Activated T-helper 2 cell treated with anti-CD3 and anti-CD28 coated beads, Interferon-gamma antibody, Interleukin-2, Interleukin-4, amounts not matched to agents 10 μg/mL and 5 μg/mL and 100 μg/mL, durations not matched to agents 14 hours and 24 hours and 36 hours (primary cell): ENCODE measurements around the gene ADAT2. TPM values are rescaled to one million over a fixed set of nuclear protein-coding genes. Genes with fewer than 3 reads are reported as not detected.

ENCODE experiments used
- DNase-seq: peaks from one replicate; pipeline ENCODE4 v3.0.0; 2021; ENCODE audit warnings: low spot score
- H3K27ac Mint-ChIP-seq: one replicate; pipeline ENCODE4 v1.8.0; 2021; ENCODE audit warnings: mixed read lengths
- H3K27me3 Mint-ChIP-seq: one replicate; pipeline ENCODE4 v1.8.0; 2021; ENCODE audit warnings: low read depth, mixed read lengths
- H3K36me3 Mint-ChIP-seq: one replicate; pipeline ENCODE4 v1.8.0; 2021; ENCODE audit warnings: low read depth, mixed read lengths
- H3K4me1 Mint-ChIP-seq: one replicate; pipeline ENCODE4 v1.8.0; 2021; ENCODE audit warnings: low read depth, mixed read lengths
- H3K4me3 Mint-ChIP-seq: one replicate; pipeline ENCODE4 v1.8.0; 2021; ENCODE audit warnings: low read depth, mild to moderate bottlenecking, moderate library complexity, mixed read lengths
- H3K9me3 Mint-ChIP-seq: one replicate; pipeline ENCODE4 v1.8.0; 2021; ENCODE audit warnings: mixed read lengths
- intact Hi-C: fragments of 100-400 bp; cut with micrococcal nuclease; formaldehyde crosslinking; loops from one replicate; pipeline ENCODE4 v1.15.1; 2023
- total RNA-seq: library from RNA; stranded (reverse); gene quantifications from 2 replicates; pipeline ENCODE4 v1.2.3, GENCODE V29; 2022

ADAT2 gene
- total RNA-seq, 1 donor from 2014 or later = 37.6 TPM

DNA sequence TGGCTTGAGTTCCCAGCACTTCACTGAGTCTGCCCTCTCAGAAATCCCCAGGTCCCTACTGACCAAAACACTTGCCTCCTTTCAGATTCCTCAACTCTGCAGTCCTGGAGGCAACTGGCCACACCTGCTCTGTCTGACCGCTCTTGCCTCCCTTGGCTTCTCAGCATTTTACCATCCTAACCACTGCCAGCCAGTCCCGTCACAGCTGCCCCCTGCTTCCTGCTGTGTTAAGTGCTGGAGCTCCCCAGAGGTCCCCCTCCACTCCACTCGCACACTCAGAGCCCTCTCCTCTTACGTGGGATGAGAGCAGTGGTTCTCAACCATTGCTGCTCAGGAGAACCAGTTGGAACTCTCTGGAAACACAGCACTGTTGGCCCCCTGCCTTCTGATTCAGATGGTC is 20.5 kb downstream of the ADAT2 start:
- no peak for DNase-seq
- Mint-ChIP-seq H3K36me3 (peaks cover 41% of the 10 kb centered on the region), H3K27ac (no peak overlapping the region), H3K27me3 (no peaks in the 10 kb centered on the region), H3K4me1 (peaks cover 4% of the 10 kb centered on the region), H3K9me3 (no peaks in the 10 kb centered on the region), H3K4me3 (no peak overlapping the region)
- intact Hi-C loops = loop anchor here (10.0 kb wide), 2 partner anchors 195 to 955 kb away; no protein-coding TSS in a partner anchor

DNA sequence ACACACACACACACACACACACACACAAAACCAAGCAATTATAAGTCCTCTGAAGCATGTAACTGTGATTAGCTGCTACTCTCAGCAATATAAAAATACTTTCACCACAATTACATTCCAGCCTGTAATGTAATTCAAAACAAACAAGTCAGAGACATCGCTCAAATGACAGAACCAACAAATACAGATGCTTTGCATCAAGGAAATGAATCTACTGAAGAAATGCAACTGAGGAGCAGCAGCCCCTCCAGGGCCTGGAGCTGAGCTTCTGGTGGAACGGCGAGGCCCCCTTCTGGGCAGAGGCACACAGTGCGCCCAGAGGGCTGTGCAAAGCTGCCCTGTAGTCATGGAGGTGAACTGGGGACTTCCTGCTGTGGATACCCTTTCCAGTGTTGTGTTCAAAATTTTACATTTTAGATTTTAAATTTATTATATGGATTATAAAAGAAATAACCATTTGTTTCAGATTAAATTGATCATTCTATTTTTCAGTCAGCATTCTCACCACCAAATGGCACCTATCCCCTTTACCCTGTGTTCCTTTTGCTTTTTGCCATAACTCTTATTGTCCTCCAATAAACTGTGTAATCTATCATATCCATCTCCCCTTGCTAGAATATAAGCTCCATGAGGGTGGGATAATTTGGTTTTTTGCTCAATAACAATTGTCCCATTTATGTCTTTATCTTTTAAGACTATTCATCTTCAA is 23.2 kb downstream of the ADAT2 start:
- Mint-ChIP-seq H3K27me3 (no peaks in the 10 kb centered on the region), H3K9me3 (no peaks in the 10 kb centered on the region), H3K4me3 (no peak overlapping the region), H3K27ac (peak overlapping the region; percentile 22), H3K4me1 (peaks cover 4% of the 10 kb centered on the region), H3K36me3 (peaks cover 34% of the 10 kb centered on the region)
- intact Hi-C loops = loop anchor here (1.0 to 10.0 kb wide), 4 partner anchors 192 to 952 kb away; no protein-coding TSS in a partner anchor
- DNase-seq = peak; percentile 57

DNA sequence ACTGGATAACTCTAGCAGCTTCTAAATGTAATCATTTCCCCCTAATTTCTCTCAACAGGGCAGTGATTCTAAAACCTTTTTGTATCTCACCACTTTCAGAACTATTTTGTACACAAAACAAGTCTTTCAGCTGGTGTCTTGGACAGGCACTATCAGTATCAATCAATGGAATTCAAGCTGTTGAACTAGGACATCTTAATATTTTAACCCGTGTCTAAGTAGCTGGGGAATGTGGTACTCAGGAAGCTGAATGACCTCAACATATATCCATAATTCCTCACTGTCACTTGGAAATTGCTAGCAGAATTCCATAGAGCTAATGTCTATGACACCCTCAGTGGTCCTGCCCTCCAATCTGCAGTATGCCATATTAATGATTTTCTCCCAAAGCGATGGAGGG is 24.5 kb downstream of the ADAT2 start:
- no peak for DNase-seq
- Mint-ChIP-seq H3K36me3 (peaks cover 27% of the 10 kb centered on the region), H3K9me3 (no peaks in the 10 kb centered on the region), H3K27me3 (no peaks in the 10 kb centered on the region), H3K4me1 (no peaks in the 10 kb centered on the region), H3K27ac (no peak overlapping the region), H3K4me3 (no peak overlapping the region)
- intact Hi-C loops = loop anchor here (2.0 to 10.0 kb wide), 3 partner anchors 191 to 951 kb away; no protein-coding TSS in a partner anchor

DNA sequence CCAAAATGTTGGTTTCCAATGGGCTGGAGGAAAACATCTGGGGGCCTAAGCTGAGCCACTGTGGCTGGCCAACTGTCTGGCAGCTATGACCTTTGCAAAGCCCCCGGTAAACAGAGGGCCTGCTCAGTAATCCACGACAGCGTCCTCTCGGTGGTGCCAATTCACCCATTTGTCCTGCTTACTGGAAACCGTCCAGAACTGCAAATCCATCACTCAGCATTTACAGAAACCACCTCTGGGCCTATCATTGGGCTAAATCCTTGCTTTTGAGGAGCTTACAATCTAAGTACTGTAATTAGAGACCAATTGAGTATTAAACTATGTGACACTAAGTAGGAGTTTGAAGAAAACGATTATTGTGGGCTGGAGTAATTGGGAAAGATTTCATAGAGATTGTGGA is 31.0 kb downstream of the ADAT2 start:
- no peaks in the 10 kb centered on the region for H3K9me3 Mint-ChIP-seq
- no peak overlapping the region for H3K4me3 Mint-ChIP-seq
- no peak for DNase-seq
- intact Hi-C loops = no loop called here
- no peak overlapping the region for H3K27ac Mint-ChIP-seq
- H3K4me1 Mint-ChIP-seq = peaks cover 1% of the 10 kb centered on the region
- no peaks in the 10 kb centered on the region for H3K27me3 Mint-ChIP-seq
- peaks cover 12% of the 10 kb centered on the region for H3K36me3 Mint-ChIP-seq

DNA sequence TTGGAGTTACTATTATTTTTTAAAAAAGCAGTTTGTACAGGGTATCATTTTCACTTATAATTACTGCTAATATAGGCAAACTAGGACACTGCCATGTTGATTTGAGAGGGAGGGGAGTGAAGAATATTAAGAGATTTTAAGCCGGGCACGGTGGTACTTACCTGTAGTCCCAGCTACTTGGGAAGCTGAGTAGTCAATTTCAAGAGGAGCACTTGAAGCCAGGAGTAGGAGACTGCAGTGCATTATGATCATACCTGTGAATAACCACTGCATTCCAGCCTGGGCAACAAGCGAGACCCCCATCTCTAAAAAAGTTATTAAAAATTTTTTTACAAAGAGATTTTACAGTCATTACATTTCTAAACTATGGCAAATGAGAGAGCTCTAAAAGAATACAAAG is 35.7 kb downstream of the ADAT2 start:
- no peaks in the 10 kb centered on the region for H3K9me3 Mint-ChIP-seq
- H3K4me3 Mint-ChIP-seq = no peak overlapping the region
- peaks cover 1% of the 10 kb centered on the region for H3K4me1 Mint-ChIP-seq
- H3K27ac Mint-ChIP-seq = no peak overlapping the region
- H3K27me3 Mint-ChIP-seq = no peaks in the 10 kb centered on the region
- DNase-seq = no peak
- peaks cover 2% of the 10 kb centered on the region for H3K36me3 Mint-ChIP-seq
- intact Hi-C loops = no loop called here

DNA sequence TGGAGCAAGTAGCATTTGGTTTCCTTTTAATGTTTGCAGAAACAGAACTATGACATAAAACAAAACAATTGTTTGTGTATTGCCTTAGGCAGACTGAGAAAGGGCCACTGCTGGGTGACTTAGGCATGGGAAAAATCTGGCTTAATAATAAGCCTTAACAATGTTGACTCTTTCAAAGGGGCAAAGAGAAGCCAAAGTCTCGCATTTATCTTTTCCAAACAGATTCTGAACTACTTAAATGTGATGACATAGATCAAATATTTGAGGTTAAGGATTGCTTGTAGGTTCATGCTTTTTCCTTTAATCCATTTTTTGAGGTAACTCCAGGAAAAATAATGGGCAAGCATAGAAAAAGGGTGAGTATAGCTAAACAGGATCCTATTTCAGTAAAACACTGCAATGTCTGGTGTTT is 39.6 kb downstream of the ADAT2 start:
- Mint-ChIP-seq H3K9me3 (no peaks in the 10 kb centered on the region), H3K36me3 (peaks cover 2% of the 10 kb centered on the region), H3K4me3 (no peak overlapping the region), H3K27me3 (no peaks in the 10 kb centered on the region), H3K4me1 (no peaks in the 10 kb centered on the region), H3K27ac (no peak overlapping the region)
- intact Hi-C loops = no loop called here
- DNase-seq = no peak

DNA sequence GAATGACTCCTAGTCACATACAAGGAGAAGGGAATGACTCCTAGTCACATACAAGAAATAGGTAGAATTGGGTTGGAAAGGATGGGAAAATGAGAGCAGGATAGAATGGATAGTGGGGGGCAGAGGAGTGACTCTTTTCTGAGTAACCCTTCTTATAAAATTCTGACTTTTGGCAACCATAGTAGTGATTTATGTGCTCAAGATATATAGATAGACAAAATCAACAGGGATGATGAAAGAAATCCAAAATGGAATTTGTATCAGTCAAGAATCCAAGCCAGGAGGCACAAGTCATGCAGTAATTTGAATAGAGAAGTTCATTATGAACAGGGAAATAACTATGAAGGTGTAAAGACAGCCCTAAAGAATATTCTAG is 41.7 kb downstream of the ADAT2 start:
- Mint-ChIP-seq H3K4me1 (no peaks in the 10 kb centered on the region), H3K36me3 (no peaks in the 10 kb centered on the region), H3K9me3 (no peaks in the 10 kb centered on the region), H3K27ac (no peak overlapping the region), H3K27me3 (no peaks in the 10 kb centered on the region), H3K4me3 (no peak overlapping the region)
- intact Hi-C loops = no loop called here
- no peak for DNase-seq

DNA sequence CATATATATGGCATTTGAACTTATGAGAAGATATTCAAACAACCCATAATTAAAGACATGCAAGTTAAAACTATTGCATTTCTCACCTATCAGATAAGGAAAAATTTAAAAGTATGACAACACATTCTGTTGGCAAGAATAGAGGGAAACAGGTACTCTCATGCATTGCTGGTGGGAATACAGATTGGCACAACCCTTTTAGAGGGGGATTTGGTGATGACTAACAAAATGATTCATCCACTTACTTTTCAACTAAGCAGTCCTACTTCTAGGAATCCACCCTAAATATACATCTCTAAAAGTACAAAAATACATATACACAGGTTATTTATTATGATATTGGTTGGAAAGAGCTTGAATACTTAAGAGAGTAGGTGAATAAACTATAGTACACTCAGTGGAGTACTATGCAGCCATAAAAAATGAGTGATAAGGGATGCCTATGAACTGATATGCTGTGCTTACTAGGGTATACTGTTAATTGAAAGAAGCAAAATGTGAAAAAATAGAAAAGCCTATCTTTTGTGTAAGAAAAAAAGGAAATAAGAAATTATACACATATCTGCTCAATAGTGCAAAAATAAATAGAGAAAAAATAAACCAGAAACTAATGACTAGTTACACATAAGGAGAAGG is 42.2 kb downstream of the ADAT2 start:
- no peaks in the 10 kb centered on the region for H3K4me1 Mint-ChIP-seq
- no peak overlapping the region for H3K4me3 Mint-ChIP-seq
- no peaks in the 10 kb centered on the region for H3K27me3 Mint-ChIP-seq
- DNase-seq = no peak
- intact Hi-C loops = no loop called here
- H3K36me3 Mint-ChIP-seq = no peaks in the 10 kb centered on the region
- H3K27ac Mint-ChIP-seq = no peak overlapping the region
- H3K9me3 Mint-ChIP-seq = no peaks in the 10 kb centered on the region

DNA sequence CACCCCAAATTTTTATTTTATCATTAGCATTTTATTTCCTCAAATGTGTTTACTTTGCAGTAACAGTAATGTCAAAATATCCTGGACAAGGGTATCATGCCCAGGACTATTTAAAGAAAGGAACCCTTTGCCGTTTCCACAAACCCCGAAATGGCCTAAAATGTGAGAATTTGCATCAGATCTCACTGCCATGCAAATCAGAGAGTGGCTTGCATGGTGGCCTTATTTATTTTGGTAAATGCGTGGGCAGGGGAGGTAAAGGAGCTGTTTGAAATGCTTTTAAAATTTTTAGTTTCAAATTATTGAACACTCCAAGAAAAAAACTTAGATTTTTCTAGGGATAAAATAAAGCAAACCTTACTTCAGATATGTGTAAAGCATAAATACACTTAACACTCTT is 43.8 kb downstream of the ADAT2 start:
- H3K9me3 Mint-ChIP-seq = no peaks in the 10 kb centered on the region

DNA sequence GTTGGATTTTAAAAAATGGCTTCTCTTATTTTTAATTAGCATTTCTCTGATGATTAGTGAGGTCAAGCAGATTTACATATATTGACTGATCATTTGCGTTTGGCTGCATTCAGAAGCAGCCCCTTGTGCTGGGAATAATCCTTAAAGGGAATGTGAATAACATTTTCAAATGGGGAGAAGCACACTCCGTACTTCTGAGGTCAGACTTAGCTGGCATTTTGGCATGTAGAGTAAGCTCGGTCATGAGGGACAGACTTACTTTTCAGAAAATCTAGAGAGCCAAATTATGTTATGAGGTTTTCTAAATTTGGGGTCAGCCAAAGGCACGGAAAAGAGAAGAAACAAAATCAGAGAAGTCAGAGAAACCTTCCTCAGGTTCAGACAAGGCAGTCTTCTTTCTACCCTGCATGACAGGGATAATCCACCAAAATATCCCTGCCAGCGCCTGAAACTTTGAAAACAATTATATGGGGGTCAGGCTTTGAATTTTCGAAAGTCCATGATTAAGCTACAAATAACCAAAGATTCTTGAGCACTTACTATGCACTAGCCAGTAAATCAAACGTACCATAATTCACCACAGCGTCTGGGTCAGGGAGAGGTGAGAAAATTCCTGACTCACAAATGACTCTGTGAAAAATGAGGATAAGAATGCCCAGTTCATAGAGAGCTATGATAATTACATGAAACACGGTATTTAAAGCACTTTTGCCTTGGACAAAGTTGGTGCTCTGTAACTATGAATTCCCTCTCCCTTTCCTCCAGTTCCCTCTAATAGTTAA is 44.9 kb downstream of the ADAT2 start:
- Mint-ChIP-seq H3K9me3 (no peaks in the 10 kb centered on the region), H3K27me3 (no peaks in the 10 kb centered on the region), H3K4me1 (peaks cover 7% of the 10 kb centered on the region), H3K27ac (no peak overlapping the region), H3K36me3 (no peaks in the 10 kb centered on the region), H3K4me3 (no peak overlapping the region)
- intact Hi-C loops = no loop called here
- DNase-seq = no peak

More for the DNA sequence above, 43.8 kb downstream of the ADAT2 start:
- DNase-seq = no peak
- no peaks in the 10 kb centered on the region for H3K27me3 Mint-ChIP-seq
- no peak overlapping the region for H3K27ac Mint-ChIP-seq
- H3K4me3 Mint-ChIP-seq = no peak overlapping the region
- H3K36me3 Mint-ChIP-seq = no peaks in the 10 kb centered on the region
- intact Hi-C loops = no loop called here
- no peaks in the 10 kb centered on the region for H3K4me1 Mint-ChIP-seq

DNA sequence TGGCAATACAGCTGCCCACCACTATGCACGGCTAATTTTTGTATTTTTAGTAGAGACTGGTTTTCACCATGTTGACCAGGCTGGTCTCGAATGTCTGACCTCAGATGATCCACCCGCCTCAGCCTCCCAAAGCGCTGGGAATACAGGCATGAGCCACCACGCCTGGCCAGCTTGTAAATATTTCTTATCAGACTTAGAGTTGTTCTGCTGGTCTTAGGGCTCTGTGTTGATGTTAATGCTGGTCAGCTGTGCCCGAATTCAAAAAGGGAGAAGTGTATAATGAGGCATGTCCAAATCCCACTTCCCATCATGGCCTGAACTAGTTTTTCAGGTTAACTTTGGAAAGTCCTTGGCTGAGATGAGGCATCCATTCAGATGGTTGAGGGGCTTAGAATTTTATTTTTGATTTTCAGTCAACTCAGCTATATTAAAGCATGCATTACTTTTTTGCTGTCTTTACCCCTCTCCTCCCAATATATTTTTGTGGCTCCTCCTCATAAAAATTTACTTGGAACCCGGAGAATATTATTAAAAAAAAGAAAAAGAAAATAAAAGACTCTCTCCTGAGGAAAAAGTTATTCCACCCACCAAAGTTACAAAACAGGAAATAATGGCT is 47.7 kb downstream of the ADAT2 start:
- Mint-ChIP-seq H3K27ac (no peak overlapping the region), H3K9me3 (no peaks in the 10 kb centered on the region), H3K4me1 (peaks cover 13% of the 10 kb centered on the region), H3K4me3 (no peak overlapping the region), H3K36me3 (no peaks in the 10 kb centered on the region), H3K27me3 (no peaks in the 10 kb centered on the region)
- no peak for DNase-seq
- intact Hi-C loops = no loop called here

DNA sequence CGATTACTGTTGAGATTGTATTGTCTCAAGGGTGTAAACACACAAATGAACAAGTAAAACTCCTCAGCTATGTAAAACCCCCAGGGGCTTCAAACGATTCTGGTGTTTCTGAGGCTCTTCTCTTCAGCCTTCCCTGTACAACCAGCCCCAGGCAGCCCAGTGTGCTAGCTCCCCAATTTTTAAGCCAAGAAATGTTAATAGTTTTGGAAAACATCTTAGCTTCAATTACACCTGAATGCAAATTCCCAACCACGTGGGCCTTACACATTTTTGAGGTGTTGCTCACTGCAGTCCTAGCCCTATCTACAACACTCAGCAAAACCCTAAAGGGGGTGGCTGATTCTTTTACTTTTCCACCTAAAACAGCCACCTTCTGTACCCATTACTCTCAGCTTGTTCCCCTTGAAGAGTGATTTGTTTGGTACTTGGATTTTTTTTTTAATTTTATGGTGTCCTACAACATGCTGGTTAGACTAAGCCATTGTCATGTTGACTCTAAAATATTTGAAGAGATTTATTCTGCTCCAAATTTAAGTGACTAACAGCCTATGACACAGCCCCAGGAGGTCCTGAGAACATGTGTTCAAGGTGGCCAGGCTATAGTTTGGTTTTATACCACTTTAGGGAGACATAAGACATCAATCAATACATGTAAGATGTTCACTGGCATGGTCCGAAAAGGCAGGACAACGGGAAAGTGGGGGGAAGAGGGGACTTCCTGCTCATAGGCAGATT is 48.7 kb downstream of the ADAT2 start:
- intact Hi-C loops = no loop called here
- Mint-ChIP-seq H3K4me1 (peaks cover 13% of the 10 kb centered on the region), H3K27ac (no peak overlapping the region), H3K9me3 (no peaks in the 10 kb centered on the region), H3K27me3 (no peaks in the 10 kb centered on the region), H3K36me3 (no peaks in the 10 kb centered on the region), H3K4me3 (no peak overlapping the region)
- DNase-seq = no peak
